Astrocyte (in vitro differentiated cells and primary cell): Measurements from ENCODE around the gene PALLD.

Experiments used
- EZH2 ChIP-seq: IDR thresholded peaks from 2 replicates; pipeline ENCODE4 v1.6.1; 2012; ENCODE audit warnings: mild to moderate bottlenecking, low read length, inconsistent platforms; ENCODE audit not compliant: insufficient read depth
- TF ChIP-seq, protein P1 (sequence below): IDR thresholded peaks from 2 replicates; pipeline ENCODE4 v1.5.1; 2011; ENCODE audit warnings: low read depth, mild to moderate bottlenecking, inconsistent platforms, low read length, moderate library complexity; ENCODE audit not compliant: insufficient read depth

- TF ChIP-seq, protein P1, sequence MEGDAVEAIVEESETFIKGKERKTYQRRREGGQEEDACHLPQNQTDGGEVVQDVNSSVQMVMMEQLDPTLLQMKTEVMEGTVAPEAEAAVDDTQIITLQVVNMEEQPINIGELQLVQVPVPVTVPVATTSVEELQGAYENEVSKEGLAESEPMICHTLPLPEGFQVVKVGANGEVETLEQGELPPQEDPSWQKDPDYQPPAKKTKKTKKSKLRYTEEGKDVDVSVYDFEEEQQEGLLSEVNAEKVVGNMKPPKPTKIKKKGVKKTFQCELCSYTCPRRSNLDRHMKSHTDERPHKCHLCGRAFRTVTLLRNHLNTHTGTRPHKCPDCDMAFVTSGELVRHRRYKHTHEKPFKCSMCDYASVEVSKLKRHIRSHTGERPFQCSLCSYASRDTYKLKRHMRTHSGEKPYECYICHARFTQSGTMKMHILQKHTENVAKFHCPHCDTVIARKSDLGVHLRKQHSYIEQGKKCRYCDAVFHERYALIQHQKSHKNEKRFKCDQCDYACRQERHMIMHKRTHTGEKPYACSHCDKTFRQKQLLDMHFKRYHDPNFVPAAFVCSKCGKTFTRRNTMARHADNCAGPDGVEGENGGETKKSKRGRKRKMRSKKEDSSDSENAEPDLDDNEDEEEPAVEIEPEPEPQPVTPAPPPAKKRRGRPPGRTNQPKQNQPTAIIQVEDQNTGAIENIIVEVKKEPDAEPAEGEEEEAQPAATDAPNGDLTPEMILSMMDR: no peak
- TF ChIP-seq EZH2: no peak
Measured at GRCh38 chr4:168860827-168861226, 364.0 kb downstream of the PALLD start.
